Osteocyte (in vitro differentiated cells): ENCODE data around the gene ITFG1. TPM values are rescaled to one million over a fixed set of nuclear protein-coding genes. Genes with fewer than 3 reads are reported as not detected.

Source experiments
- DNase-seq: peaks from one replicate; pipeline ENCODE4 v3.0.0; 2021; ENCODE audit warnings: mixed read lengths; ENCODE audit not compliant: unreplicated experiment; ENCODE audit errors: extremely low spot score
- H3K27ac Mint-ChIP-seq: one replicate; pipeline ENCODE4 v1.8.0; 2021; ENCODE audit warnings: mild to moderate bottlenecking, mixed read lengths; ENCODE audit not compliant: unreplicated experiment
- H3K27me3 Mint-ChIP-seq: one replicate; pipeline ENCODE4 v1.8.0; 2021; ENCODE audit warnings: mixed read lengths; ENCODE audit not compliant: unreplicated experiment
- H3K36me3 Mint-ChIP-seq: one replicate; pipeline ENCODE4 v1.8.0; 2021; ENCODE audit warnings: mixed read lengths; ENCODE audit not compliant: unreplicated experiment
- H3K4me1 Mint-ChIP-seq: one replicate; pipeline ENCODE4 v1.8.0; 2021; ENCODE audit warnings: mixed read lengths; ENCODE audit not compliant: unreplicated experiment
- H3K4me3 Mint-ChIP-seq: one replicate; pipeline ENCODE4 v1.8.0; 2021; ENCODE audit warnings: mild to moderate bottlenecking, moderate library complexity, mixed read lengths; ENCODE audit not compliant: unreplicated experiment
- H3K9me3 Mint-ChIP-seq: one replicate; pipeline ENCODE4 v1.8.0; 2021; ENCODE audit warnings: mixed read lengths; ENCODE audit not compliant: unreplicated experiment
- CTCF ChIP-seq: fragments of 200-600 bp; sonication (generic); IDR thresholded peaks from 2 replicates; pipeline ENCODE4 v1.5.0; 2021; ENCODE audit warnings: antibody characterized with exemption, mild to moderate bottlenecking, moderate library complexity
- total RNA-seq: library from RNA; stranded (reverse); gene quantifications from 2 replicates; pipeline ENCODE4 v1.2.1, GENCODE V29; 2021

The ITFG1 gene
- total RNA-seq, 1 donor from 2014 or later, result 69.5 TPM

GRCh38 chr16:47150067-47150466, 310.8 kb downstream of the ITFG1 start:
- TF ChIP-seq CTCF, result no peak
- Mint-ChIP-seq H3K27me3 (no peaks in the 10 kb centered on the region), H3K4me3 (no peak overlapping the region), H3K36me3 (peaks cover 19% of the 10 kb centered on the region), H3K27ac (no peak overlapping the region), H3K9me3 (peaks cover 6% of the 10 kb centered on the region), H3K4me1 (no peaks in the 10 kb centered on the region)
- DNase-seq, result no peak

- TF ChIP-seq CTCF, result no peak
- H3K4me3 Mint-ChIP-seq, result peak overlapping the region; percentile 76
- H3K36me3 Mint-ChIP-seq, result no peaks in the 10 kb centered on the region
- no peaks in the 10 kb centered on the region for H3K27me3 Mint-ChIP-seq
- peak overlapping the region; percentile 23 for H3K27ac Mint-ChIP-seq
- DNase-seq, result no peak
- no peaks in the 10 kb centered on the region for H3K9me3 Mint-ChIP-seq
- H3K4me1 Mint-ChIP-seq, result peaks cover 8% of the 10 kb centered on the region
Measured at GRCh38 chr16:47144559-47144877, 316.3 kb downstream of the ITFG1 start.

- peak within 1 kb of the TSS; percentile 23 for H3K27ac Mint-ChIP-seq
- peak within 1 kb of the TSS; percentile 84 for H3K4me3 Mint-ChIP-seq
- peaks cover 8% of the 10 kb centered on the region for H3K4me1 Mint-ChIP-seq
- H3K36me3 Mint-ChIP-seq, result no peaks in the 10 kb centered on the region
- H3K9me3 Mint-ChIP-seq, result no peaks in the 10 kb centered on the region
- no peaks in the 10 kb centered on the region for H3K27me3 Mint-ChIP-seq
- DNase-seq, result peak; percentile 85
- peak; percentile 75 for TF ChIP-seq CTCF
Measured at GRCh38 chr16:47143677-47144558, 316.9 kb downstream of the ITFG1 start, which contains the start of gene NETO2. Gene NETO2, minus strand, starts transcription at chr16:47143945. Its CDS starts 333 bp downstream, at chr16:47143612.

GRCh38 chr16:47142821-47143676, 317.8 kb downstream of the ITFG1 start:
- H3K4me3 Mint-ChIP-seq, result peak overlapping the region; percentile 84
- peak; percentile 90 for TF ChIP-seq CTCF
- DNase-seq, result peak; percentile 91
- H3K9me3 Mint-ChIP-seq, result no peaks in the 10 kb centered on the region
- H3K27me3 Mint-ChIP-seq, result no peaks in the 10 kb centered on the region
- H3K4me1 Mint-ChIP-seq, result peaks cover 8% of the 10 kb centered on the region
- no peaks in the 10 kb centered on the region for H3K36me3 Mint-ChIP-seq
- H3K27ac Mint-ChIP-seq, result peak overlapping the region; percentile 19

GRCh38 chr16:47142486-47142820, 318.4 kb downstream of the ITFG1 start:
- H3K4me3 Mint-ChIP-seq, result peak overlapping the region; percentile 84
- no peak for TF ChIP-seq CTCF
- H3K27ac Mint-ChIP-seq, result peak overlapping the region; percentile 19
- H3K9me3 Mint-ChIP-seq, result no peaks in the 10 kb centered on the region
- H3K4me1 Mint-ChIP-seq, result peaks cover 8% of the 10 kb centered on the region
- DNase-seq, result no peak
- H3K36me3 Mint-ChIP-seq, result no peaks in the 10 kb centered on the region
- H3K27me3 Mint-ChIP-seq, result no peaks in the 10 kb centered on the region
